GM18951 (cell line): ENCODE measurements around the gene MUC2.

Experiments
- POLR2A ChIP-seq: IDR thresholded peaks from 4 replicates; pipeline ENCODE4 v1.6.1; 2011; ENCODE audit warnings: mild to moderate bottlenecking; ENCODE audit not compliant: insufficient read length, insufficient read depth; ENCODE audit errors: extremely low read depth
- in situ Hi-C: fragments of 300-500 bp; cut with MboI; formaldehyde crosslinking; loops from one replicate; pipeline ENCODE4 v1.12.0; 2022; ENCODE audit warnings: low sequenced_read_pairs, mixed read lengths, inconsistent platforms; ENCODE audit not compliant: unreplicated experiment

MUC2 gene

DNA sequence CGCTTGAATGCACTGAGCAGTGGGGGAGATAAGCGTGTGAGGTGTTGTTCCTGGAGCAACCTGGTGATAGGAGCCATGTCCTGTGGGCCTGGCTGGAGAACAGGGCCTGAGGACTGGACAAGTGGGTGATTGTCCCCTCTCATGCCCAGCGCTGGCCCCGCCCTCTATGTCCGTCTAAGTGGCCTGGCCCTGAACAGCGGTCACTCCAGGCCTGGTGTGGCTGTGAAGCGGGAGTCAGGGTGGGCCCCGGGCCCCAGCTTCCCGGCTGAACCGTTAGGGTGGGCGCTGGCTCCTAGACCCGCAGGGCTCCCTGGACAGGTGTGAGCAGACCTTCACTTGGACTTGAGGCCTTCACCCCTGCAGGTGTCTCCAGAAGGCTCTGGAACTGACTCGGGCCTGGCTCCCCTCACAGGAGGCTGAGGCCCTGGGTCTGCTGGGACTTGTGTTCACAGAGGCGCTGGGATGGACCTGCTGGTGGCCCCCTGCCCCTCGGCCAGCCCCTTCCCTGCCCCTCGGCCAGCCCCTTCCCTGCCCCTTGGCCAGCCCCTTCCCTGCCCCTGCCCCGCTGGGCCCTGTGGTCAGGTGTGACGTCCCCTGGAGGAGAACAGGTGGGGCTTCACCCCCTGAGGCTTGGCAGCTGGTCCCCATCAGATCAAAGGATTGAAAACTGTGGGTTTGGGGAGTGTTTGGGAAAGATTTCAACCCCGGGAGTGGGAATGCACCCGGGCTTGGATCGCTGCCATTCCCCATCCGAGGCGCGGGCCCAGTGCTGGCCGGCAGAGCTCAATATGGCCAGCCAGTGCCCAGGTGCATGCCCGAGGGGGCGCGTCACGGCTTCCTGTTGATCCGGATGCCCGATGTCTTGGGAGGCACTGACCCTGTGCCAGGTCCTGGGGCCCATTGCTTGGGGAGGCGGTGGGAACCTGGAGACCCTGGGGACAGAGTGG is 34.9 kb upstream of the MUC2 start:
- in situ Hi-C loops, result loop anchor here (25.0 kb wide), 1 partner anchor 152 kb away; no protein-coding TSS in a partner anchor
- no peak for TF ChIP-seq POLR2A

DNA sequence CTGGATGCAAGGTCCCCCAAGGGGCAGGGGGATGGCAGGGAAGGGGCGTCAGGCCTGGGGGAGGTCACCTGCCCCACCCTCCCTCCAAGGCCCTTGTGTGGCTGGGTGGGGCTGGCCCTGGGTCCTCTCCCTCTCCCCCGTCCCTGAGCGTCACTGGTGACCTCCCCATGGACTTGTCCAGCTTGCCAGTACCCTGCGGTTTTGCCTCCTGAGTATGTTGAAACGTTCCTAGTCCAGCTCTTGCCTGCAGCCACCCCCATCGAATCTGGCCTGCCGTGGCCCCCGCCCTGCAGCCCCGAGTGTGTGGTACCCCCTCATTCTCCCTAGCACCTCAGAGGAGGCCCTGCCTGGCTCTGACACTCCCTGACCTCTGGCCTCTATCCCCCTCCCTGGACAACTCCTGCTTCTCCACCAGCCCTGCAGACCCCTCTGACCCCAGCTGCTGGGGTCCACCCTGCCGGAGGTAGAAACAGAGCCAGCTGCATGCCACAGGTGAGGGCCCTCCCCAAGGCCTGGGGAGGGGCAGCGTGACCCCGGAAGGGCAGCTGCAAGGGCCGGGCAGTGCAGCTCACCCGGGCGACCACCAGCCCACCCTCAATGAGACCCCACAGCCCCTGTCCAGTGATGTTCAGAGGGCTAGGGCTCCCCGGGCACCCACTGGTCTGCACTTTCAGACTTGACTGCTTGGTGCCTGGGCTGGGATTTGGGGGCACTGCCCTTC is 34.1 kb upstream of the MUC2 start:
- no peak for TF ChIP-seq POLR2A
- in situ Hi-C loops, result loop anchor here (25.0 kb wide), 1 partner anchor 153 kb away; no protein-coding TSS in a partner anchor

DNA sequence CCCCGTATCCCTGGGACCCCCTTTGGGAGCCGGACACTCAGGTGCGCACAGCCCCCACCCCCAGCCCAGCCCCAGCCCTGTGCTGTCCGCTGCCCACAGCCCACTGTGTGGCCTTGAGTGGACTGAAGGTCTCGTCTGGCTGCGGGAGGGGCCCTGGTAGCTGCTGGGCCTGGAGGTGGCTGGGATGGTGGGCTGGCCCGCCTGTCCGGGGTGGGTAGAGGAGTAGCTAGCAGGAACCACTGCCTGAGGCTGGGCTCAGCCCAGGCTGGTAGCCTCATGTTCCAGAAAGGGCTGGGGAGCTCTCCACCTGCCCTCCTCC is 33.6 kb upstream of the MUC2 start:
- no peak for TF ChIP-seq POLR2A
- in situ Hi-C loops, result loop anchor here (25.0 kb wide), 1 partner anchor 154 kb away; no protein-coding TSS in a partner anchor

DNA sequence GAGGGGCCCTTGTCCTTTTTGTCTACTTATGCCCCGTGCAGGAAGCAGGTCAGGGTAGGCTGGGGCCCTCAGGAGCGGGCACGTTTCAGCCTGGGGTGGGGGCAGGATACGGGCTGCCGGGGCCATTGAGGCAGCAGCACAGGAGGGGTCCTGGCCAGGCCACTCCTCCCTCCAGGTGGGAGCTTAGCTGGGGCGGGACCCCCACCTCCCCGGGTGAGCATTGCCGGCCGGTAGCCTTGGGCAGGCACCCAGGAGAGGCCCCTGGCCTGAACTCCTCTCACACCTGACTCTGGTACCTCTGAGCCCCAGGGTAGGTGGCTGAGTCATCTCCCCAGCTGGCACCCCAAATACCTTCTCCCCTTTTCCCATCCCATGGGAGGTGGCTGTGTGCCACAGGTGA is 33.2 kb upstream of the MUC2 start:
- in situ Hi-C loops, result loop anchor here (25.0 kb wide), 1 partner anchor 154 kb away; no protein-coding TSS in a partner anchor

DNA sequence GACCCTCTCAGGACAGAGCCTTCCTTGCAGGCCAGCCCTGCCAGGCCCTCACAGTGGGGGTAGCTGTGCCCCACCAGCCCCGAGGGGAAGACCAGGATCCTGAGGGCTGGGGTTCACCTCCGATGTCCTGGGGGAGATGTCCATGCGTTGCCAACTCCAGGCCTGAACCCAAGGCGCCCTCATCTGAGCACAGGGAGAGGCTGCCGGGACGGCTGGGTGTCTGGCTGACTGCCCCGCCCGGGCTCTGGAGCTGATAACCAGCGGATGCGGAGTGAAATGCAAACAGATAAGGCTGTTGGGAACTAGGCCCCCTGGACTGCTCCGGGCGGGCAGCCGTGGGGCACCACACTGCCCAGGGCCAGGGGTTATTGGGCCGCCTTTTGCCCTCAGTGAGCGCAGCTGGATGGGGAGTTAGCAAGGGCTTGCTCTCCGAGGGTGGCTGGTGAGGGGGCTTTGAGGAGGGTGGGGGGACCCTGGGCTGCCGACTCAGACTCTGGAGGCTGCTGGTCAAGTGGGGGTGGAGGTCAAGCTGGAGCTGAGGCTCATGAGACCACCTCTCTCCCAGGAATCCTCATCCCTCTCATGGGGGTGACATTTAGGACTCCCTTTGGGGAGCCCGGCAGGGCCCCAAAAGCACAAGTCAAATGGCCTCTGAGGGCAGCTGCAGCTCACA is 32.6 kb upstream of the MUC2 start:
- no peak for TF ChIP-seq POLR2A
- in situ Hi-C loops, result loop anchor here (25.0 kb wide), 1 partner anchor 155 kb away; no protein-coding TSS in a partner anchor

More for the DNA sequence above, 33.2 kb upstream of the MUC2 start:
- no peak for TF ChIP-seq POLR2A

DNA sequence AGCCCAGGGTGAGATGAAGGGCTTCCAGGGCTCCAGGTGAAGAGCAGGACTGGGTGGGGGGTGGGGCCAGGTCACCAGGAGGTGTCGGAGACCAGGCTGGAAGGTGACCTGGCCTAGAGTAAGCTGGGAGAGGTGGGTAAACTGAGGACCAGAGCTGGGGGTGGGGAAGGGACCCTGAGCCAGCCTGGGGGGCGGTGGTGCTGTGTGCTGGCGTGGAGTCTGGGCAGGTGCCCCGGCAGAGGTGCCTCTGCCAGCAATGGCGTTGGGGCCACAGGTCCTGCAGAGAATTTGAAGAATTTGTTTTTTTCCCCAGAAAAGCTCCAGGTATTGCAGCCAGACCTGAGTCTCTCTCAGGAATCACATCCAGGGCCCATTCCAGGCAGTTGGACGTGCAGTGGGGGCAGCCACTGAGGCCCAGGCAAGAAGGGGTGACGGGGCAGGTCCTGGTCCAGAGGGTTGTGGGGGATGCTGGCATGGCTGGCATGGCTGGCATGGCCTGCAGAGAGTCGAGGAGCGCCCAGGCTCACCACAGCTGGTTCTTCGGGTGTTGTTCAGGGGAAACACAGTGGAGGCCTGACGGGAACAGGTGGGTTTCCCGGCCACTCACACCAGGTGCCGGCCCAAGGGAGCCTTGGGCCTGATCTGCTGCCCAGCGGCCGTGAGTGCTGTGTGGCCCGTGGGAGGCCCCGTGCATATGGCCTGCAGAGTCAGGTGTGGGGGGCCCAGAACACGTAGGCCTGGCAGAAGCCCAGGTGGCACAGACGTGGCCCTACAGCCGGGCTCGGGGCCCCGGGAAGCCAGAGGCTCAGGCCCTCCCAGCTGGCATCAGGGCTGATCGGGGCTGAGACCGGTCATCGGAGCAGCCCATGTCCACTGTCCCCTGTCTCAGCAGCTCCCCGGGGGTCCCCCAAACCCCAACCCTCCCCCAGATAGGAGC is 31.8 kb upstream of the MUC2 start:
- no peak for TF ChIP-seq POLR2A
- in situ Hi-C loops, result loop anchor here (25.0 kb wide), 1 partner anchor 156 kb away; no protein-coding TSS in a partner anchor

DNA sequence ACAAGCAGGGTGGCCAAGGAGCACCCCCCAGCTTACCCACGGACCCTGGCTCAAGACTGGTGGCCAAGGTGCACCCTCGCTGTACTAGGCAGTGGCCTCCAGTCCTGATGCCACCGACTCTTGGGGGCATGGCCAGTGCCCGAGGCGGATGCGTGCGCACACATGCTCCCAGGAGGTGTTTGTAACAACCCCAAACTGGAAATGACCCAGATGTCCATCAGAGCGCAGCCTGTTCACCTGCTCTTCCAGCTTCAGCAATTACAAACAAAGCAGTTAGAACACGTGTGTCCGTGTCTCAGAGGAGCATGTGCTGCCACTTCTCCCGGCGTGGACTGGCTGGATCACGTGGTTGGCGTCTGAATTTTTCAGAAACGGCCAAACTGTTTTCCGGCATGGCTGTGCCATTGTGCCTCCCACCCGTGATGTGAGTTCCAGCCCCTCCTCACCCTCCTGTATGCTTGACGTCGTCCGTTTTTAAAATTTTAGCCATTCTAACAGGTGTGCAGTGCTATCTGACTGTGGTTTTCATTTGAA is 31.0 kb upstream of the MUC2 start:
- in situ Hi-C loops, result loop anchor here (25.0 kb wide), 1 partner anchor 156 kb away; no protein-coding TSS in a partner anchor
- no peak for TF ChIP-seq POLR2A

DNA sequence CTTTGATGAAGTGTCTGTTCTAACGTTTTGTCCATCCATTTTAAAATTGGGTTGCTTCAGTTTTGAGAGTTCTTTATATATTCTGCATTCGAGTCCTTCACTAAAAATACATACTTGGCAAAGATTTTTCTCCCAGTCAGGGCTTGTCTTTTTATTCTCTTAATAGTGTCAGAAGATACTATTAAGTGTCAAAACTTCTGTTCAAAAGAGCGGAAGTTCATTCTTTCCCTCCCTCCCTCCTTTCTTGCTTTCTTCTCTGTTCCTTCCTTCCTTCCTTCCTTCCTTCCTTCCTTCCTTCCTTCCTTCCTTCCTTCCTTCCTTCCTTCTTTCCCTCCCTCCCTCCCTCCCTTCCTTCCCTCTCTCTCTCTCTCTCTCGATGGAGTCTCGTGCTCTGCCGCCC is 30.5 kb upstream of the MUC2 start:
- TF ChIP-seq POLR2A, result no peak
- in situ Hi-C loops, result loop anchor here (25.0 kb wide), 1 partner anchor 157 kb away; no protein-coding TSS in a partner anchor

DNA sequence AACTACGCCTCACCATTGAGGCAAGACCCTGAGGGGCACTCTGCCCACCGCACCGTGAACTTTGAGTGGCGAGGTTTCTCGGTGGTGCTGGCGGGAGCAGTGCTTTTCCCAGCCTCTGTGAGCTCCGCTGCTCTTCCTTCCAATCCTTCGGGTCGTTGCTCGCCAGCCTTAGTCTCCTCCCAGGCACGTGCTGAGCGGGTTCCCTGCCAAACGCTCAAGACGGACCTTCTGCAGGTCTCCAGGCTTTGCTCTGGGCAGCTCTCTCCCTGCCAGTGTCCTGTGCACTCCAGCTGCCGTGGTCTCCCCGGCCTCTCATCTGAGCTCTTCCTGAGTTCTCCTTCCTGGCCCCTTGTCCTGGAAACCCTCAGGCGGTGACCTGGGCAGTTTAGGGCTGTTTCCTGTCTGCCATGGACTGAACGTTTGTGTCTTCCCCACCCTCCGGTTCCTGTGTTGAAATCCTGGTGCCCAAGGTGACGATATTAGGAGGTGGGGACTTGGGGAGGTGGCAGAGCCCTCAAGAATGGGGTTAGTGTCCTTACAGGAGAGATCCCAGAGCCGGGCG is 27.0 kb upstream of the MUC2 start:
- no peak for TF ChIP-seq POLR2A
- in situ Hi-C loops, result loop anchor here (25.0 kb wide), 1 partner anchor 160 kb away; no protein-coding TSS in a partner anchor

DNA sequence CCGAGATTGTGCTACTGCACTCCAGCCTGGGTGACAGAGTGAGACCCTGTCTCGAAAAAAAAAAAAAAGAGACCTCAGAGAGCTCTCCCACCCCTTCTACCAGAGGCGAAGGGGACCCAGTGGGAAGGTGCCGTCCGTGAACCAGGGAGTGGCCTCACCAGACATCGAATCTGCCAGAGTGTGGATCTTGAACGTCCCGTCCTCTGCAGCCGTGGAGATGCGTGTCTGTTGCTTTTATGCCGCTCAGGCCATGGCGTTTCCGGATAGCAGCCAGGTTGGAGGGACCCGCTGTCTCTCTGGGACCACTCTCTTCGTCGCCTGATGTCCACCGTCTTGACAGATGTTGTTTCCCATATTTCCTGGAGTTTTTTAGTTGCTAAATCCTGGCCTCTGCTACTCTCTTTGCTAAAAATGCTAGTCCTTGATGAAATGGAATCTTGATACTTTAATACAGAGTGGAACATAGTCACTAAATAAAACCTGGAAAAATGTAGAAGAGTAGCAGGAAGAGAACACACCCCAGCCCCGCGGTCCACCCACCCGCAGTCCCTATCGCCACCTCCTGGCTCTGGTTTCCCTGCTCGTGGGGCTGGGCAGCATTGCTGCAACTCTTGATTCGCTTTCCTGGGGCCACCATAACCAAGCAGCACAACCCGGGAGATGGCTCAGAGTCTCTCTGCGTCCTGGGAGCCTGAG is 26.2 kb upstream of the MUC2 start:
- in situ Hi-C loops, result loop anchor here (25.0 kb wide), 1 partner anchor 161 kb away; no protein-coding TSS in a partner anchor
- no peak for TF ChIP-seq POLR2A

DNA sequence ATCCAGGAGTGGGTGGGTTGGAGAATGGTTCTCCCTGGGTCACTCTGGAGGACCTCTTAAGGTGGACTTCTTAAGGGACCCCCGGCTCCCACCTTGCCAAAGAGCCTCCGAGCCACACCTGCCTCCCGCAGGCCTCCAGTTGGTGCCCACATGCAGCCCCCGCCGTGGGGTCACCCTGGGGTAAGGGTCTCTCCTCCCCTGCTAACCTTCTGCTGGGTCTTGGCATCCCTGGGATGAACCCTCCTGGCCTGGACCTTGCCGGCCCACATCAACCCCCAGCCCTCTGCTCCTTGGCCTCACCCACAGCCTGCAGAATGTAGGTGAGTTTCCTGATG is 25.6 kb upstream of the MUC2 start:
- no peak for TF ChIP-seq POLR2A
- in situ Hi-C loops, result loop anchor here (25.0 kb wide), 1 partner anchor 162 kb away; no protein-coding TSS in a partner anchor
